ENCODE results near the gene CDK11B.

- TF ChIP-seq CTCF (IDR thresholded peaks at IDR 0.05) (no peak), EP300 (IDR thresholded peaks at IDR 0.05) (no peak)
Observed at GRCh38 chr1:1687846-1688245, 29.0 kb upstream of the CDK11B start.

All from ovary (tissue), 3 donors.